HG03354 (cell line): Measurements from ENCODE around the gene OBSCN.

ENCODE experiments used
- ATAC-seq: cut with Tn5 transposase; IDR thresholded peaks from one replicate; pipeline ENCODE4 v1.9.1; 2021; ENCODE audit warnings: mild to moderate bottlenecking; ENCODE audit not compliant: unreplicated experiment, poor library complexity, severe bottlenecking

Gene OBSCN

GRCh38 chr1:228343191-228343661, 135.4 kb downstream of the OBSCN start:
- ATAC-seq, result no peak

GRCh38 chr1:228344631-228345072, 136.8 kb downstream of the OBSCN start:
- ATAC-seq, result no peak

- ATAC-seq, result no peak
Measured at GRCh38 chr1:228345201-228345930, 137.5 kb downstream of the OBSCN start.

DNA sequence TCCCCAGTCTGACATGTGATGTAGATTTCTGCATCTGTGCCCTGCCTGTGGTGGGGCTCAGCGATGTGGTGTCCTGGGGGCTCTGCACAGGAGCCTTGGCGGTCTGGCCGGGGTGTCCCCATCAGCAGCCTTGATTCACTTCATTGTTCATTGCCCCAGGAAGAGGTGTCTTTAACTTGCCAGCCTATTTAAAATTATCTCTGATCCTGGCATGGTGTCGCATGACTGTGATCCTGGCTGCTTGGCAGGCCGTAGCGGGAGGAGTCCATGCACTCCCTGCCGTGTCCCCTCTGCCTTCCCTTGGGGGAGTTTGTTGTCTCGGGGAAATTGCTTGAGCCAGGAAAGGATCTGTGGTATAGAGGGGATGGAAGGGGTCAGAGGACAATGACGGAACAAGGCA, 138.9 kb downstream of the OBSCN start:
- ATAC-seq, result no peak

- no peak for ATAC-seq
Measured at GRCh38 chr1:228347181-228347580, 139.3 kb downstream of the OBSCN start.

DNA sequence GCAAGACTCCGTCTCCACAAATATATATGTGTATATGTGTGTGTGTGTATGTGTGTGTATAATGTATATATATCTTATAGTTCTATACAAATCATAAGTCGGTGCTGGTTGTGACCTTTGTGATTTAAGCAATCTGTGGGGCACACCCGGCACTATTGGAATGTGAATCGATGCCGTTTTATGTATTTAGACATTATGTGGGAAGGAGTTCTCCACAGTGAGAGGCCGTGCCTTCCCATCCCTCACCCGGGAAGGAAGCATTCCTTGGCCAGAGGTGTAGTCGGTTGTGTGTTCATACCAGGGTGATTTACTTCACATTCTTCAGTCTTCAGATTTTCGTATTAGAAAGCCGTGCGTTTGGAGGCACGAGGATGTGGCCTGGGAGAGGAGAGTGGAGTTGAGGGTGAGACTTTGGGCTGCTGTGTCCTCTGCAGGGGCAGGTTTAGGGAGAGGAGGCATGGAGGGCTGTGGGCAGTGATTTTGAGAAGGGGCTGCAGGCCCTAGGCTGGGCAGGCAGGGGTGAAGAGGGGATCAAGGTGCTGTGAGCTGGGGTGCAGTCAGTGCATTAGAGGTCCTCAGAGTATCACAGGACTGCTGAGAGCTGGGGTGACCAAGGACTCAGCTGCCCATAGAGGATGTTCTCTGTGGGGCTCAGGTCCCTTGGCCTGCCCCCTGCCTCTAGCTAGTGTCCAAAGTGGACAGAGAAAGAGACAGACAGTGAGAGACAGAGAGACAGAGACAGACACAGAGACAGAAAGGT, 141.0 kb downstream of the OBSCN start:
- no peak for ATAC-seq

DNA sequence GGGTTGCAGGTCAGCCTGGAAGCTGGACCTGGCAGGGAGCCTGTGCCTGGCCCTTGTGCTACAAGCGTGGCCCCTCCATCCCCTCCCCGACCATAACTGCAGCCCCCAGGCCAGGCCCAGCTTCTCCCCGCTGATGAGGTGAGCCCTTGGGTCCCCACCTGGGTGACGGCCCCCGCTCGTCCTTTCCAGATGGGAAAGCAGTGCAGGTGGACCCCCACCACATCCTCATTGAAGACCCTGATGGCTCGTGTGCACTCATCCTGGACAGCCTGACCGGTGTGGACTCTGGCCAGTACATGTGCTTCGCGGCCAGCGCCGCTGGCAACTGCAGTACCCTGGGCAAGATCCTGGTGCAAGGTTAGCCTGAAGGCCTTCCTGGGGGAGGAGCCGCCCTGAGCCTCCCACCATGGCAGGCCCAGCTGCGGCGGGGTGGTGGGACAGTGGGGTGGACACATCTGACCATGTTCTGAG, 141.9 kb downstream of the OBSCN start:
- ATAC-seq, result no peak

DNA sequence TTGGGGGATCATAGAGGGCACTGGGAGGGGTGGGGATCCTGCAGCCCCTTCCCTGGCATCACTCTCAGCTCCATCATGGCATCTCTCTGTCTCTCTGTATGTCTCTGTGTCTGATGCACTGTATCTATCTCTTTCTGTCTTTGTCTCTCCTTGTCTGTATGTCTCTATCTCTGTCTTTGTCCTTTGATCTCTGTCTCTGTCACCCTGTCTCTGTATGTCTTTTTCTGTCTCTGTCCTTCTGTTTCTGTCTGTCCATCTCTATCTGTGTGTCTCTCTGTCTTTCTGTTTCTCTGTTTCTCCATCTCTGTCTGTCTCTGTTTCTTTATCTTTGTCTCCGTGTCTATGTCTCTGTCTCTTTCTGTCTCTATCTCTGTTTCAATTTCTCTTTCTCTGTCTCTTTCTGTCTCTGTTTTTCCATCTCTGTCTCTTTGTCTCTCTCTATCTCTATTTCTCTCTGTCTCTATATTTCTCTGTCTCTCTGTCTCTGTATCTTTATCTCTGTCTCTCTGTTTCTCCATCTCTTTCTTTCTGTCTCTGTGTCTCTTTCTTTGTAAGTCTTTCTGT, 142.4 kb downstream of the OBSCN start:
- ATAC-seq, result no peak

DNA sequence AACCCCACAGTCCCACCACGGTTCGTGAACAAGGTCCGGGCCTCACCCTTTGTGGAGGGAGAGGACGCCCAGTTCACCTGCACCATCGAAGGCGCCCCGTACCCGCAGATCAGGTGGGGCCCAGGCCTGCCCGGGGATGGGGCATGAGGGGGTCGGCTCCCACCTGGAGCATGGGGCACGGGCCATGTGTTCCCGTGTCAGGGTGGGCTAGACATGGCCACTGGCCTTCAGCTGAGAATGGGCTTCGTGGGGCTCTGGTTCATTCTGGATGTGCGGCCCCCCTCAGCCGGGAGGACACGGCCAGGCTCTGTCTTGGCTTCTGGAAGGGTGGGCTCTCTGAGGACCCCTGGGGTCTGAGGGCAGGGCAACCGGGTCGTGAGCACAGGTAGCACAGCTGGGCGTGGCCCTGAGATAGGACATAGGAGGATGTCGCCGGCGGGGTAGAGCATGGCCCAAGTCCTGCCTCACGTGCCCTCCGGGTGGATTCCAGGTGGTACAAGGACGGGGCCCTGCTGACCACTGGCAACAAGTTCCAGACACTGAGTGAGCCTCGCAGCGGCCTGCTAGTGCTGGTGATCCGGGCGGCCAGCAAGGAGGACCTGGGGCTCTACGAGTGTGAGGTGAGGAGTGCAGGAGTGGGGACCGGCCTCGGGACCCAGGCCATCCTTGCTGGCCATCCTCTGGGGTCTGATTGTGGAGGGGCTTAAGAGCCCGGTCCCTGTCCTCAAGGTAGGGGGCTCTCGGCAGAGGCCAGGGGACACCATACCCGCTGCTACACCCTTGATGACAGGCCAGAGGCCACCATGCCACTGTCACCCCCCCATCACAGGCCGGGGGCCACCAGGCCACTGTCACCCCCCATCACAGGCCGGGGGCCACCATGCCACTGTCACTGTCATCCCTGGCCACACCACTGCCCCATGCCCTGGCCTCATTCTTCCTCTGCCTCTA, 143.3 kb downstream of the OBSCN start:
- no peak for ATAC-seq

DNA sequence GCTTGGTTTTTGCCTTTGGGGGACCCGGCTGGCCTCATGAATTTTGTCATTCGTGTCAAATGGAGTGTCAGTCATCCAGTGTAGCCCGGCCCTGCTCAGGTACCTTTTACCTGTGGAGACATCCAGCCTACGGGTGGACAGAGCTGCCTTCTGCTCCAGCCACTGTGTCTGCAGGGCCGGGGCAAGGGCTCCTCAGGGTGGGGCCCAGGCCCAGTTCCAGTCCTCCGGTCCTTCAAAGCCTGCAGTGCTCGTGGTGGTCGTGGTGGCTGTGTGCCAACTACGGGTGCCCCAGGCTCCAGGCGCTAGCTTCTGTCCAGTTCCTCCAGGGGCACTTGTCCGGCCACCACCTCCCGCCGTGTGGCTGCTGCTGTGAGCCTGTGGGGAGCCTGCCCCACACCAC, 144.0 kb downstream of the OBSCN start:
- no peak for ATAC-seq

DNA sequence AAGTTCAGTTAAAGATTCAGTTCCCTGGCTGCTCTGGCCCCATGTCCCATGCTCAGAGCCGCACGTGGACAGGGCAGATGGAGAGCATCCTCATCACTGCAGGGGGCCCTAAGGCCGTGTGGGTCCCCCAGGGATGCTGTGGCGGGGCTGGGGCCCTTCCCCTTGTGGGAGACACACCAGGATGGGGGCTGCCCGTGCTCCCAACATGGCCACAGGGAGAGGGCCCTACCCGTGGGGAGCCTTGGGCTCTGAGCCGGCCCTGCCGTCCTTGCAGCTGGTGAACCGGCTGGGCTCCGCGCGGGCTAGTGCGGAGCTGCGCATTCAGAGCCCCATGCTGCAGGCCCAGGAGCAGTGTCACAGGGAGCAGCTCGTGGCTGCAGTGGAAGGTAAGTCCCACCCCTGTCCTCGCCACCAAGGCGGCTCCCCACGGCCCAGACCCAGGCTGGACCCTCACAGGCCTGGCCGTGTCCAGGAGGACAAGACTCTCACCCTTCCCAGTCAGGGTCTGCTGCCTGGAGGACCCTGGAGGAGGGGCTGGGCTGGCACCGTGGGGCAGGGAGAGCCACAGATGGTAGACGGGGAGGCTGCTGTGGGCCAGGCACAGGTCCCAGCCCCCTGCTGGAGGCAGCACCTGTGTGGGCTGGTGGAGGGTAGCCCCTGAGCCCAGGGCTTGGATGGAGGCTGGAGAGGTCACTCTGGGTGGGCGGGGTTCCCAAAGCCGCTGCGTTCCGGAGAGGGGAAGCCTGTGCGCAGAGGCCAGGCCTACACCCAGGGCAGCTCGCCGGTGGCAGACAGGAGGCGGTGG, 145.0 kb downstream of the OBSCN start:
- no peak for ATAC-seq

GRCh38 chr1:228353601-228354371, 145.9 kb downstream of the OBSCN start:
- no peak for ATAC-seq

DNA sequence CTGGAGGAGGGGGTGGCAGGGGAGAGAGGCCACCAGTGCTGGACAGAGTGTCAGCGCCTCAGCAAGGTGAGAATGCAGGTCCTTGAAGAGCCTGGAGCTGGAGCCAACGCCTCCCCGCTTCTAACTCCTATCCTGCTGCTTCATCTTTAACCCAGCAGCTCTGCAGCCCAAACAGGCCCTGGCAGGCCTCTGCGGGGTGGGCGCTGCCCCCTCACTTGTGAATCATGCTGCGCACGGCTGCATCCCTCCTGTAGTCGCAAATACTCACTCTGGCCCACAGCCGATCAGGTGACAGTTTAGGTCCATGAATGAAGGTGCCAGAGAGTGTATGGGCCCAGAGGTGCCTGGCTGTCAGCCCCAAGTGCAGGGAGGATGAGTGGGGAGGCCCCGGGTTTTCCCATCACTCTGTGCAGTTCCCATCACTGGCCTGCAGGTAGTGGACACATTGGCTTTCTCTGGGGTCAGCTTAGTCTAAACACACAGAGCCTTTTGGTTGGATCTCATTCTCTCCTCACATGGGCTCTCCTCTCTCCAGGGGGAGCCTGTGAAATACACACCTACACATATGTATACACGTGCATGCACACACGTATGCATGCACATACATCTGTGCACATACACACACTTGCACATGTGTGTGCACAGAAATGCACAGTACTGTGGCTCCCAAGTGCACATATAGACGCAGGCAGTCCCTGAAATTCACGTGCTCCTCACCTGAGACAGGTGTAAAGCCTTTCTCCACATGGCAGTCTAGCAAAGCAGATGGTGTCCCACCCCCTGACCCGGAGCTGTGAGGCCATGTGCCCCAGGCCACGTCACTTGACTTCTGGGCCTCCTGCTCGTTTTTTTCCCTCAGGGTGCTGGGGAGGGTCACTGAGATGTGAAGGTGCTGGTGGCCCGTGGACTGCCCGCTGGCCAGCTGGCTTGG, 146.8 kb downstream of the OBSCN start:
- ATAC-seq, result no peak

DNA sequence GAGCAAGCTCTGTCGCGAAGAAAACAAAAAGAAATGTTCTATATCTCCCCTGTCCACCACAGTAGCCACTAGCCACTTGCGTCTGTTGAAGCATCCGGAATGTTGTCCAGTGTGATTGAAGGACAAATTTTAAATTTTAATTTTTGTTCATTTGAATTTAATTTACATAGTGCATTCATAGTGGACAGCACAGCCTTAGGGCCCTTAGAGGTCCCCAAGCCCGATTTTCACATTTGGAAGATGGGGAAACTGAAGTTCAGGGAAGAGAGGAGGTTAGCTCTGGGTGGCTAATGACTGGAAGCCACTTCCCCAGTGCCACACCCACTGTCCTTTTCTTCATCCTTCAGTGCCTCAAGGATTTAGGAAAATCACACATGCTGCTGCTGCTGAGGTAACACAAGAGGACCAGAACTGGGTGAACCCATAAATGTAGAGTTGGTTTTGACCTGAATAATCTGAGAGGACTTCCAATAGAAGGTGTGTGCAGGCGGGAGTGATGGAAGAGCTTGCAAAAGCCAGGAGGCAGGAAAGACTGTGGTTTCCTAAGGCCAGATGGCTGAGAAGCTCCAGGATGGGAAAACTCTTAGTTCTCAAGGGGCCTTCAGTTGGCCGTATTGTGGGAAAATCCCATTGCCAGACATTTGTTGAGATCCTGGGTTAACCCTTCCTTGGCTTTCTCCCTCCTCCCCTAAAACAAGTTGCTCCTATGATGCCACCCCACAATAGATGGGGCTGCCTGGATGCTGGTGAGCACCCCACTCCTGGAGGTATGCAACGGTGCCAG, 149.2 kb downstream of the OBSCN start:
- no peak for ATAC-seq

DNA sequence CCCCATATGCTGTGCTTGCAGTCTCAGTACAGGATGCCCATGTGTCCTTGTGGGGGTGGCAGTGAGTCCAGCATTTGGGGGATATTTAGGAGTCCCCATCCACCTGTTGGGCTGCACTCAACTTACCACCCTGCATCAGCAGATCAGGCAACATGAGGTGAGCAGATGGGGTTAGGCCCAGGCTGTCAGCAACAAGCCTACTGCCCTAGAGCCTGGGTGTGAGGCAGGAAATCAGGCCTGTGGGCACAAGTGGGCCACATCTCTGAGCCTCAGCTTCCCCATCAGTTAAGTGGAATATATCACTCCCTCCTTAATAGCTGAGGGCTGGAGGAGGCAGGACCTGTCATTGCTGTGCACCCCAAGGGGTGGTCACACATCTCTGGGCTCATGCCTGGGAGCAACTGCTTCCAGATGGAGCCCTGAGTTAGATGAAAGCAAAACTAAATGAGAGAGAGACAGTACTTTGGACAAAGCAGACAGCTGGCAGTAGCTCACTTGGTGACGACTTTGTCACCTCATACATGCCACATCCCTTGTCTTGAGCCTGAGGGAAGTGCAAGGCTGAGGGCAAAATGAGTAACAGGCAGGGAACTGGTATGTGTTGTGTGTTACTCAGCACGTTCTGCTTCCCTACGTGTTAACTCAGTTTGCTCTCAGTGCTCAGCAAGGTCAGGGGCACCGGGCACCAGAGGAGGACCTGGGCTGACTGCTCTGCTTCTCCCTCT, 150.4 kb downstream of the OBSCN start:
- no peak for ATAC-seq
